HepG2 (cell line): ENCODE results near the gene CDCA5. TPM values are rescaled to one million over a fixed set of nuclear protein-coding genes. Genes with fewer than 3 reads are reported as not detected.

Experiments used
- BRCA1 ChIP-seq: sonication (generic); formaldehyde crosslinking; IDR thresholded peaks from 2 replicates; pipeline ENCODE4 v1.4.0; 2020; ENCODE audit warnings: missing genetic modification reagents
- CREB1 ChIP-seq, 2 experiments: fragments of 450-650 bp in 1 of 2; IDR thresholded peaks; 2 replicates each; pipeline ENCODE4 v1.6.1; 2016 to 2017; ENCODE audit warnings: control low read depth in 1 of 2, mild to moderate bottlenecking in 1 of 2, missing compliant biosample characterization in 1 of 2, missing genetic modification characterization in 1 of 2
- FIP1L1 ChIP-seq: fragments of 200-400 bp; formaldehyde crosslinking; IDR thresholded peaks from 2 replicates; pipeline ENCODE4 v1.6.1; 2018; ENCODE audit warnings: low read depth, mild to moderate bottlenecking, low read length, moderate library complexity, borderline replicate concordance; ENCODE audit not compliant: insufficient read depth
- HES4 ChIP-seq: sonication (generic); formaldehyde crosslinking; IDR thresholded peaks from 2 replicates; pipeline ENCODE4 v1.9.0; 2021; ENCODE audit warnings: mild to moderate bottlenecking, missing genetic modification reagents, borderline replicate concordance
- HOXD1 ChIP-seq: sonication (generic); formaldehyde crosslinking; IDR thresholded peaks from 2 replicates; pipeline ENCODE4 v1.5.0; 2020; ENCODE audit warnings: missing genetic modification reagents
- KLF6 ChIP-seq: IDR thresholded peaks from 2 replicates; pipeline ENCODE4 v1.8.0; 2016; ENCODE audit warnings: missing biosample characterization, missing genetic modification reagents
- NONO ChIP-seq, 2 experiments: fragments of 450-650 bp in 1 of 2; sonication (generic) in 1 of 2; formaldehyde crosslinking in 1 of 2; IDR thresholded peaks in 1 of 2; conservative IDR thresholded peaks in 1 of 2; 2 replicates each; pipeline versions ENCODE4 v1.6.1 to v1.8.0; 2017 to 2022; ENCODE audit warnings: mild to moderate bottlenecking in 1 of 2, missing genetic modification reagents in 1 of 2, moderate library complexity in 1 of 2
- NR2C2 ChIP-seq: sonication (generic); formaldehyde crosslinking; IDR thresholded peaks from 2 replicates; pipeline ENCODE4 v1.4.0; 2020; ENCODE audit warnings: missing genetic modification reagents, mild to moderate bottlenecking, moderate library complexity, borderline replicate concordance
- RXRB ChIP-seq: IDR thresholded peaks from 2 replicates; pipeline ENCODE4 v1.6.1; 2016; ENCODE audit warnings: borderline replicate concordance, missing genetic modification reagents, missing compliant biosample characterization
- SATB2 ChIP-seq: sonication (generic); formaldehyde crosslinking; IDR thresholded peaks from 2 replicates; pipeline ENCODE4 v1.5.0; 2020; ENCODE audit warnings: missing genetic modification reagents
- SMC3 ChIP-seq: IDR thresholded peaks from 2 replicates; pipeline ENCODE4 v1.6.1; 2011; ENCODE audit warnings: low read length, improper control_type of control experiment
- ZKSCAN8 ChIP-seq: IDR thresholded peaks from 2 replicates; pipeline ENCODE4 v1.6.1; 2016; ENCODE audit warnings: borderline replicate concordance, missing genetic modification reagents, missing compliant biosample characterization
- ZNF12 ChIP-seq: sonication (generic); formaldehyde crosslinking; IDR thresholded peaks from 2 replicates; pipeline ENCODE4 v1.5.0; 2020; ENCODE audit warnings: missing genetic modification reagents
- ZNF207 ChIP-seq: fragments of 450-650 bp; IDR thresholded peaks from 2 replicates; pipeline ENCODE4 v1.6.1; 2016; ENCODE audit warnings: antibody characterized with exemption, borderline replicate concordance
- ZNF607 ChIP-seq: sonication (generic); formaldehyde crosslinking; IDR thresholded peaks from 2 replicates; pipeline ENCODE4 v1.5.1; 2020; ENCODE audit warnings: missing genetic modification reagents, mild to moderate bottlenecking, borderline replicate concordance
- ZNF83 ChIP-seq: sonication (generic); formaldehyde crosslinking; IDR thresholded peaks from 2 replicates; pipeline ENCODE4 v1.4.0; 2020; ENCODE audit warnings: missing genetic modification reagents, mild to moderate bottlenecking, borderline replicate concordance
- polyA plus RNA-seq, 8 experiments: library from polyadenylated mRNA; depleted of rRNA in 3 of 8; stranded (reverse) in 7 of 8; unstranded in 1 of 8; fragments of >200 nt; fragmentation: Illumina TruSeq in 4 of 8; extraction: Trizol in 4 of 8; gene quantifications; 2 replicates each; pipeline versions ENCODE4 v1.2.1 to v1.2.3, GENCODE V29; 2011 to 2016; ENCODE audit warnings: low read depth in 4 of 8, missing spikeins in 1 of 8, mixed read lengths in 1 of 8; ENCODE audit not compliant: insufficient read depth in 1 of 8
- total RNA-seq, 5 experiments: library from RNA; depleted of rRNA; stranded (reverse); fragments of >200 nt; fragmentation: Illumina TruSeq; extraction: Trizol; gene quantifications; 2 replicates each; pipeline ENCODE4 v1.2.3, GENCODE V29; 2016; ENCODE audit warnings: low read depth in 1 of 5
- TF ChIP-seq, protein P1 (sequence below): IDR thresholded peaks from 2 replicates; pipeline ENCODE4 v1.6.1; 2016; ENCODE audit warnings: mild to moderate bottlenecking
- TF ChIP-seq, protein P2 (sequence below): sonication (generic); formaldehyde crosslinking; IDR thresholded peaks from 2 replicates; pipeline ENCODE4 v1.4.0; 2020; ENCODE audit warnings: mild to moderate bottlenecking, missing genetic modification reagents, borderline replicate concordance
- TF ChIP-seq, protein P3 (sequence below): sonication (generic); formaldehyde crosslinking; IDR thresholded peaks from 2 replicates; pipeline ENCODE4 v1.5.1; 2020; ENCODE audit warnings: mild to moderate bottlenecking, missing genetic modification reagents
- TF ChIP-seq, protein P4 (sequence below): sonication (generic); formaldehyde crosslinking; IDR thresholded peaks from 2 replicates; pipeline ENCODE4 v1.5.1; 2020; ENCODE audit warnings: missing genetic modification reagents, mild to moderate bottlenecking, borderline replicate concordance

CDCA5 gene
- total and polyA plus RNA-seq, 2 of the 13 experiments (the other 11 are each of a cell fraction or from before 2014, with no cell fraction given): 13.5 to 50.6 TPM

DNA sequence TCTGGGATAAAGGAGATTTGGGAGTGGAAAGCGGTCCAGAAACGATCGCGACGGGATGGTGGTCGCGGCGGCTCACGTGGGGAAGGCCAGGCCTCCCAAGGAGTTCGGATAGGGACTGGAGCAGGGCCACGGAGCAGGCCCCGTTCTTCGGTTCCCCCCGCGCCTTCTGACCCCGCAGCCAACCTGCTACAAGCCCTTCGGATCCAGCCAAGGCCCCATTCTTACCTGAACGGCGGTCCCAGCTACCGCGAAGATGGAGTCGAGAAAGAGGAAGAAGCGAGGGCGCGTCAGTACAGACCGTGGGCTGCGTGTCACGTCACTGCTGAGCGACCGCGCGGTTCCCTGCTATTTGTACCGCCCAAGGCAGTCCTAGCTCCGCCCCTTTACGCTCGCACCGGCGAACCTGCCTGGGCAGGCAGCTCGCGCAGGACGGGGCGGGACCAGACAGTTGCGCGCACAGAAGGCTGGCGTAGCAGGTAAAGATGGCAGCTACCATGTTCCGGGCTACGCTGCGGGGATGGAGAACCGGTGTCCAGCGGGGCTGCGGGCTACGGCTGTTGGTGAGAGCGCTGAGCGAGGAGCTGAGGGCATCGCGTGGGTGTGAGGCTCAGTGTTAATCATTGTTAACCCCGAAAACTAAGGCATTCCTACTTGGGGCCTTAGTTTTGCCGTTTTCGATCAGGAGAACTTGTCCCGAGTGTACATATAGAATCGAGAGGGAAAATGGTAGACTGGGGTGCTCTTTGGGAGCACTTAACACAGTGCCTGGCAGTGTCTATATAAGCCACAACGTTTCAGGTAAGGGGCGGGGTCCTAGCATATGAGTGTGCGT, 38.2 kb upstream of the CDCA5 start, which contains the start of the genes FAU and MRPL49 (continued):
- TF ChIP-seq, protein P1, sequence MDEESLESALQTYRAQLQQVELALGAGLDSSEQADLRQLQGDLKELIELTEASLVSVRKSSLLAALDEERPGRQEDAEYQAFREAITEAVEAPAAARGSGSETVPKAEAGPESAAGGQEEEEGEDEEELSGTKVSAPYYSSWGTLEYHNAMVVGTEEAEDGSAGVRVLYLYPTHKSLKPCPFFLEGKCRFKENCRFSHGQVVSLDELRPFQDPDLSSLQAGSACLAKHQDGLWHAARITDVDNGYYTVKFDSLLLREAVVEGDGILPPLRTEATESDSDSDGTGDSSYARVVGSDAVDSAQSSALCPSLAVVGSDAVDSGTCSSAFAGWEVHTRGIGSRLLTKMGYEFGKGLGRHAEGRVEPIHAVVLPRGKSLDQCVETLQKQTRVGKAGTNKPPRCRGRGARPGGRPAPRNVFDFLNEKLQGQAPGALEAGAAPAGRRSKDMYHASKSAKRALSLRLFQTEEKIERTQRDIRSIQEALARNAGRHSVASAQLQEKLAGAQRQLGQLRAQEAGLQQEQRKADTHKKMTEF (CRISPR knock-in tag): peak; percentile 63; the same call in 1 of the 2 replicates
- no peak for TF ChIP-seq FIP1L1
- no peak for TF ChIP-seq BRCA1 (CRISPR knock-in tag)
- peak; percentile 44; the same call in 1 of the 2 replicates for TF ChIP-seq RXRB (CRISPR knock-in tag)
- TF ChIP-seq, protein P2, sequence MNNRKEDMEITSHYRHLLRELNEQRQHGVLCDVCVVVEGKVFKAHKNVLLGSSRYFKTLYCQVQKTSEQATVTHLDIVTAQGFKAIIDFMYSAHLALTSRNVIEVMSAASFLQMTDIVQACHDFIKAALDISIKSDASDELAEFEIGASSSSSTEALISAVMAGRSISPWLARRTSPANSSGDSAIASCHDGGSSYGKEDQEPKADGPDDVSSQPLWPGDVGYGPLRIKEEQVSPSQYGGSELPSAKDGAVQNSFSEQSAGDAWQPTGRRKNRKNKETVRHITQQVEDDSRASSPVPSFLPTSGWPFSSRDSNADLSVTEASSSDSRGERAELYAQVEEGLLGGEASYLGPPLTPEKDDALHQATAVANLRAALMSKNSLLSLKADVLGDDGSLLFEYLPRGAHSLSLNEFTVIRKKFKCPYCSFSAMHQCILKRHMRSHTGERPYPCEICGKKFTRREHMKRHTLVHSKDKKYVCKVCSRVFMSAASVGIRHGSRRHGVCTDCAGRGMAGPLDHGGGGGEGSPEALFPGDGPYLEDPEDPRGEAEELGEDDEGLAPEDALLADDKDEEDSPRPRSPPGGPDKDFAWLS: no peak; the same call in 1 of the 2 replicates
- TF ChIP-seq ZNF12 (CRISPR knock-in tag): 0 out of 2 replicates have a peak, but pooled peaks have one; percentile 23
- TF ChIP-seq, protein P3, sequence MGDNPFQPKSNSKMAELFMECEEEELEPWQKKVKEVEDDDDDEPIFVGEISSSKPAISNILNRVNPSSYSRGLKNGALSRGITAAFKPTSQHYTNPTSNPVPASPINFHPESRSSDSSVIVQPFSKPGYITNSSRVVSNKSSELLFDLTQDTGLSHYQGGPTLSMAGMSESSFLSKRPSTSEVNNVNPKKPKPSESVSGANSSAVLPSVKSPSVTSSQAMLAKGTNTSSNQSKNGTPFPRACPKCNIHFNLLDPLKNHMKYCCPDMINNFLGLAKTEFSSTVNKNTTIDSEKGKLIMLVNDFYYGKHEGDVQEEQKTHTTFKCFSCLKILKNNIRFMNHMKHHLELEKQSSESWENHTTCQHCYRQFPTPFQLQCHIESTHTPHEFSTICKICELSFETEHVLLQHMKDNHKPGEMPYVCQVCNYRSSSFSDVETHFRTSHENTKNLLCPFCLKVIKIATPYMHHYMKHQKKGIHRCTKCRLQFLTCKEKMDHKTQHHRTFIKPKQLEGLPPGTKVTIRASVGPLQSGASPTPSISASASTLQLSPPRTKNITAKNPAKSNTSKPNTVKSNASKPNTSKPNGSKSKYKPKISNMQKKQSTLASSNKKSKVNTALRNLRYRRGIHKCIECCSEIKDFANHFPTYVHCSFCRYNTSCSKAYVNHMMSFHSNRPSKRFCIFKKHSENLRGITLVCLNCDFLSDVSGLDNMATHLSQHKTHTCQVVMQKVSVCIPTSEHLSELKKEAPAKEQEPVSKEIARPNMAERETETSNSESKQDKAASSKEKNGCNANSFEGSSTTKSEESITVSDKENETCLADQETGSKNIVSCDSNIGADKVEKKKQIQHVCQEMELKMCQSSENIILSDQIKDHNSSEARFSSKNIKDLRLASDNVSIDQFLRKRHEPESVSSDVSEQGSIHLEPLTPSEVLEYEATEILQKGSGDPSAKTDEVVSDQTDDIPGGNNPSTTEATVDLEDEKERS (CRISPR knock-in tag): no peak
- 0 out of 2 replicates have a peak, but pooled peaks have one; percentile 68 for TF ChIP-seq ZNF83 (CRISPR knock-in tag)
- TF ChIP-seq HES4: no peak; the same call in 1 of the 2 replicates
- TF ChIP-seq ZNF207: no peak
- TF ChIP-seq NR2C2 (CRISPR knock-in tag): peak; percentile 93
- no peak for TF ChIP-seq SMC3
- no peak; the same call in 1 of the 2 replicates for TF ChIP-seq HOXD1 (CRISPR knock-in tag)
- no peak for TF ChIP-seq ZNF607 (CRISPR knock-in tag)
- TF ChIP-seq, protein P4, sequence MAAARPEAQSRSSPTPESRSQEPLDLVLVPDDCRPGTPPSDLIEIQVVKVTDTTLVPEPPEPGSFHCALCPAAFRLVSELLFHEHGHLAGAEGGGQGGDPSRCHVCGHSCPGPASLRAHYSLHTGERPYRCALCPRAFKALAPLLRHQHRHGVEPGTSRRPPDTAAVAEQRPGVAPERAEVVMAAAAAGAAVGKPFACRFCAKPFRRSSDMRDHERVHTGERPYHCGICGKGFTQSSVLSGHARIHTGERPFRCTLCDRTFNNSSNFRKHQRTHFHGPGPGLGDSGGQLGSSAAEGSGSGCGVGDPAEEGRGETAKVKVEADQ (CRISPR knock-in tag): peak; percentile 69
- TF ChIP-seq ZKSCAN8 (CRISPR knock-in tag): no peak
- TF ChIP-seq NONO (IDR thresholded peaks at IDR 0.05): no peak
- peak; percentile 96 for TF ChIP-seq NONO (CRISPR knock-in tag; conservative IDR thresholded peaks at IDR 0.05)
- peak; percentile 98 for TF ChIP-seq CREB1 (IDR thresholded peaks at IDR 0.05)
- TF ChIP-seq CREB1 (CRISPR knock-in tag; IDR thresholded peaks at IDR 0.05): peak; percentile 98
- TF ChIP-seq SATB2 (CRISPR knock-in tag): peak; percentile 55; the same call in 1 of the 2 replicates
- peak; percentile 85; the same call in 1 of the 2 replicates for TF ChIP-seq KLF6 (CRISPR knock-in tag)
